Lower leg skin (tissue), 4 donors: ENCODE data around the gene AEBP2. TPM values are rescaled to one million over a fixed set of nuclear protein-coding genes. Genes with fewer than 3 reads are reported as not detected.

Source experiments
- DNase-seq, 2 donors: peaks; one replicate each; pipeline ENCODE4 v3.0.0-alpha.2; 2019; ENCODE audit warnings: low spot score in 2 of 2
- H3K4me3 ChIP-seq: fragments of 200-600 bp; sonication (generic); 2 replicates; pipeline ENCODE4 v1.5.1; 2017; ENCODE audit warnings: mild to moderate bottlenecking, low read depth; ENCODE audit not compliant: poor library complexity, severe bottlenecking
- POLR2A ChIP-seq, 2 donors: fragments of 450-650 bp; IDR thresholded peaks; one replicate each; pipeline ENCODE4 v1.6.1; 2016 to 2017; ENCODE audit warnings: antibody characterized with exemption in 2 of 2, mild to moderate bottlenecking in 1 of 2, moderate library complexity in 1 of 2
- WGBS, 2 donors: methylation state at CpG; one replicate each; pipeline ENCODE4 v1.1.5; 2018; 5-methylcytosine and 5-hydroxymethylcytosine counted together
- intact Hi-C: fragments of 100-400 bp; cut with DNase I; formaldehyde crosslinking; loops from one replicate; pipeline ENCODE4 v1.15.0; 2023; ENCODE audit warnings: low total_unique reads
- total RNA-seq, 4 donors: library from RNA; depleted of rRNA; stranded (reverse); fragments of >200 nt; gene quantifications; one replicate each; pipeline ENCODE4 v1.1.0, GENCODE V29; 2016
- TF ChIP-seq, protein P1 (sequence below), 3 donors: fragments of 450-650 bp; IDR thresholded peaks; one replicate each; pipeline ENCODE4 v1.5.1; 2016; ENCODE audit warnings: antibody characterized with exemption in 3 of 3, mild to moderate bottlenecking in 3 of 3, moderate library complexity in 2 of 3

Gene AEBP2
- total RNA-seq, 4 donors from 2014 or later = 31.4 to 70.9 (median 54.0) TPM

- H3K4me3 ChIP-seq = no peak overlapping the region
- no peak for DNase-seq
- intact Hi-C loops = no loop called here
- TF ChIP-seq, protein P1, sequence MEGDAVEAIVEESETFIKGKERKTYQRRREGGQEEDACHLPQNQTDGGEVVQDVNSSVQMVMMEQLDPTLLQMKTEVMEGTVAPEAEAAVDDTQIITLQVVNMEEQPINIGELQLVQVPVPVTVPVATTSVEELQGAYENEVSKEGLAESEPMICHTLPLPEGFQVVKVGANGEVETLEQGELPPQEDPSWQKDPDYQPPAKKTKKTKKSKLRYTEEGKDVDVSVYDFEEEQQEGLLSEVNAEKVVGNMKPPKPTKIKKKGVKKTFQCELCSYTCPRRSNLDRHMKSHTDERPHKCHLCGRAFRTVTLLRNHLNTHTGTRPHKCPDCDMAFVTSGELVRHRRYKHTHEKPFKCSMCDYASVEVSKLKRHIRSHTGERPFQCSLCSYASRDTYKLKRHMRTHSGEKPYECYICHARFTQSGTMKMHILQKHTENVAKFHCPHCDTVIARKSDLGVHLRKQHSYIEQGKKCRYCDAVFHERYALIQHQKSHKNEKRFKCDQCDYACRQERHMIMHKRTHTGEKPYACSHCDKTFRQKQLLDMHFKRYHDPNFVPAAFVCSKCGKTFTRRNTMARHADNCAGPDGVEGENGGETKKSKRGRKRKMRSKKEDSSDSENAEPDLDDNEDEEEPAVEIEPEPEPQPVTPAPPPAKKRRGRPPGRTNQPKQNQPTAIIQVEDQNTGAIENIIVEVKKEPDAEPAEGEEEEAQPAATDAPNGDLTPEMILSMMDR (IDR thresholded peaks at IDR 0.05) = no peak
- TF ChIP-seq POLR2A (IDR thresholded peaks at IDR 0.05) = no peak
Observed at GRCh38 chr12:19530637-19531023, 91.3 kb downstream of the AEBP2 start.

- TF ChIP-seq, protein P1 (IDR thresholded peaks at IDR 0.05) = no peak
- TF ChIP-seq POLR2A (IDR thresholded peaks at IDR 0.05) = no peak
- H3K4me3 ChIP-seq = no peak overlapping the region
- 82 to 84% methylated on average over 3 of the region's 3 CpGs for WGBS, 2 donors
- DNase-seq = no peak
- intact Hi-C loops = no loop called here
Observed at GRCh38 chr12:19533567-19533966, 94.3 kb downstream of the AEBP2 start.

- no peak for DNase-seq
- H3K4me3 ChIP-seq = no peak overlapping the region
- intact Hi-C loops = no loop called here
- TF ChIP-seq, protein P1 (IDR thresholded peaks at IDR 0.05) = no peak
- TF ChIP-seq POLR2A (IDR thresholded peaks at IDR 0.05) = no peak
Observed at GRCh38 chr12:19539071-19539470, 99.8 kb downstream of the AEBP2 start.

GRCh38 chr12:19539836-19540235, 100.5 kb downstream of the AEBP2 start:
- 67 to 69% methylated on average over 1 of the region's 1 CpG for WGBS, 2 donors
- H3K4me3 ChIP-seq = no peak overlapping the region
- TF ChIP-seq, protein P1 (IDR thresholded peaks at IDR 0.05) = no peak
- TF ChIP-seq POLR2A (IDR thresholded peaks at IDR 0.05) = no peak
- intact Hi-C loops = no loop called here
- DNase-seq = no peak

- 77 to 80% methylated on average over 4 of the region's 4 CpGs for WGBS, 2 donors
- intact Hi-C loops = no loop called here
- no peak overlapping the region for H3K4me3 ChIP-seq
- TF ChIP-seq, protein P1 (IDR thresholded peaks at IDR 0.05) = no peak
- TF ChIP-seq POLR2A (IDR thresholded peaks at IDR 0.05) = no peak
- no peak for DNase-seq
Observed at GRCh38 chr12:19542606-19543005, 103.3 kb downstream of the AEBP2 start.

DNA sequence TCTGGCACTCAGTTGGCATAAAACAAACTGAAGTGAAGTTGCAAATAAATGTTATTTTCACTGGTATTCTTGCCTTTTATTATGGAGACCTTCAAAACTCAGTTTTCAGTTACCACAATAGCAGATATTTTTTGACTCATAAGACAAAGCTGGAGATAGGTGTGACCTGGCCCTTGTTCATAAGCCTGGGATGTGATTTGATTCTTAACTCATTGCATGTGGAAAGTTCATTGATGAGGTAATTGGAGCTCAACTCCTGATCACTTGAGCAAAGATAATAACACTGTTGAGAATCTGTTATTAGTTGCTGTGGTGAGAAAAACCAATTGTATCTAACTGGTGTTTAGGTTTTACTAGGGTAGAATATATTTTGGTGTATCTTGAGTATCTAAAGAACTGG, 105.1 kb downstream of the AEBP2 start:
- DNase-seq = no peak

More for the DNA sequence above, 105.1 kb downstream of the AEBP2 start:
- no peak for TF ChIP-seq POLR2A (IDR thresholded peaks at IDR 0.05)
- TF ChIP-seq, protein P1 (IDR thresholded peaks at IDR 0.05) = no peak
- no peak overlapping the region for H3K4me3 ChIP-seq
- intact Hi-C loops = no loop called here
